Endothelial cell of umbilical vein (primary cell): Measurements from ENCODE around the gene DDX31. TPM values are rescaled to one million over a fixed set of nuclear protein-coding genes. Genes with fewer than 3 reads are reported as not detected.

Source experiments
- BruUV-seq: library from RNA; stranded (reverse); fragments of 400-500 nt; replicated peaks from 2 replicates; lab custom pipeline; 2021; lab: Mats Ljungman, UMichigan
- CTCF ChIA-PET: fragments of 300-600, 350-600 bp; sonication (Branson Sonifier 250); formaldehyde crosslinking; loops from one replicate; lab custom pipeline; 2021; ENCODE audit warnings: antibody characterized with exemption, inconsistent platforms; lab: Charles Lee
- POLR2A ChIA-PET: fragments of 300-600, 350-600 bp; sonication (Branson Sonifier 250); formaldehyde crosslinking; loops from one replicate; lab custom pipeline; 2021; ENCODE audit warnings: antibody characterized with exemption, inconsistent platforms; lab: Charles Lee
- DNase-seq: peaks from one replicate; pipeline ENCODE4 v3.0.0-alpha.2; 2011; ENCODE audit warnings: low read depth, low spot score
- FAIRE-seq: peaks from 2 replicates; lab custom pipeline; 2011; peaks lifted over from hg19 to GRCh38; lab: Jason Lieb, UNC
- H2AFZ ChIP-seq: 2 replicates; pipeline ENCODE4 v1.6.0; 2012; ENCODE audit warnings: low read depth, low read length, control low read depth, inconsistent platforms
- H3K27ac ChIP-seq: 2 replicates; pipeline ENCODE4 v1.5.1; 2011; ENCODE audit warnings: low read depth, mild to moderate bottlenecking, control low read depth, low read length, moderate library complexity; ENCODE audit not compliant: insufficient read depth
- H3K27me3 ChIP-seq, 2 experiments: 2 replicates each; pipeline versions ENCODE4 v1.6.0 to v1.6.1; 2011; ENCODE audit warnings: low read length in 2 of 2, mixed read lengths in 1 of 2; ENCODE audit not compliant: control insufficient read depth in 2 of 2, insufficient read depth in 2 of 2
- H3K36me3 ChIP-seq, 2 experiments: 2 replicates in 1 of 2; 3 replicates in 1 of 2; pipeline ENCODE4 v1.5.1; 2011; ENCODE audit warnings: low read length in 2 of 2, mild to moderate bottlenecking in 1 of 2, moderate library complexity in 1 of 2; ENCODE audit not compliant: control insufficient read depth in 2 of 2, insufficient read depth in 2 of 2; ENCODE audit errors: extremely low read depth in 1 of 2
- H3K4me1 ChIP-seq: 3 replicates; pipeline ENCODE4 v1.5.1; 2011; ENCODE audit warnings: mild to moderate bottlenecking, low read length; ENCODE audit not compliant: control insufficient read depth, insufficient read depth; ENCODE audit errors: extremely low read depth
- H3K4me2 ChIP-seq: 2 replicates; pipeline ENCODE4 v1.6.1; 2011; ENCODE audit warnings: low read length, control low read depth, mixed read lengths; ENCODE audit not compliant: insufficient read depth
- H3K4me3 ChIP-seq, 3 experiments: fragments of 200-600 bp in 1 of 3; sonication (generic), shearing (Covaris generic) in 1 of 3; replicated peaks in 1 of 3; 2 replicates each; pipeline ENCODE4 v1.5.1; 2011 to 2016; ENCODE audit warnings: control low read depth in 3 of 3, low read length in 3 of 3, mild to moderate bottlenecking in 2 of 3, inconsistent platforms in 1 of 3, low read depth in 1 of 3, moderate library complexity in 1 of 3; ENCODE audit not compliant: insufficient read depth in 1 of 3
- H3K79me2 ChIP-seq: 2 replicates; pipeline ENCODE4 v1.6.0; 2012; ENCODE audit warnings: low read length, inconsistent platforms; ENCODE audit not compliant: control insufficient read depth, insufficient read depth
- H3K9ac ChIP-seq: replicated peaks from 2 replicates; pipeline ENCODE3; 2011; ENCODE audit warnings: low read length, control low read depth; ENCODE audit not compliant: insufficient read depth; ENCODE audit errors: extremely low read depth
- H3K9me1 ChIP-seq: replicated peaks from 3 replicates; pipeline ENCODE4 v1.6.0; 2011; ENCODE audit warnings: mild to moderate bottlenecking, low read length; ENCODE audit not compliant: control insufficient read depth, insufficient read depth; ENCODE audit errors: extremely low read depth
- H3K9me3 ChIP-seq: replicated peaks from 2 replicates; pipeline ENCODE4 v1.5.1; 2012; ENCODE audit warnings: low read length, inconsistent platforms; ENCODE audit not compliant: control insufficient read depth, insufficient read depth
- H4K20me1 ChIP-seq: replicated peaks from 2 replicates; pipeline ENCODE3; 2011; ENCODE audit warnings: mild to moderate bottlenecking, low read length; ENCODE audit not compliant: control insufficient read depth, insufficient read depth; ENCODE audit errors: extremely low read depth
- CTCF ChIP-seq, 2 donors: IDR thresholded peaks; 1 replicate in 1 of 2; 2 replicates in 1 of 2; pipeline ENCODE4 v1.5.1; 2011; ENCODE audit warnings: low read length in 2 of 2, mild to moderate bottlenecking in 2 of 2, moderate library complexity in 2 of 2, control low read depth in 1 of 2, inconsistent platforms in 1 of 2, low read depth in 1 of 2; ENCODE audit not compliant: insufficient read depth in 1 of 2; ENCODE audit errors: extremely low read depth in 1 of 2
- EZH2 ChIP-seq: IDR thresholded peaks from 2 replicates; pipeline ENCODE4 v1.6.1; 2012; ENCODE audit warnings: borderline replicate concordance, low read depth, mild to moderate bottlenecking, moderate library complexity, low read length, inconsistent platforms; ENCODE audit not compliant: severe bottlenecking
- GATA2 ChIP-seq: IDR thresholded peaks from 2 replicates; pipeline ENCODE4 v1.7.0; 2011; ENCODE audit warnings: low read depth, mild to moderate bottlenecking, moderate library complexity, mixed read lengths, low read length; ENCODE audit not compliant: insufficient read length, insufficient read depth
- JUN ChIP-seq: IDR thresholded peaks from 2 replicates; pipeline ENCODE4 v1.6.1; 2011; ENCODE audit warnings: borderline replicate concordance, low read depth; ENCODE audit not compliant: insufficient read length, insufficient read depth
- MYC ChIP-seq: IDR thresholded peaks from one replicate; pipeline ENCODE4 v1.6.1; 2011; ENCODE audit warnings: mild to moderate bottlenecking, low read depth, low read length
- POLR2A ChIP-seq: IDR thresholded peaks from 2 replicates; pipeline ENCODE4 v1.6.1; 2012; ENCODE audit warnings: low read depth, mild to moderate bottlenecking, control low read depth, low read length
- POLR2AphosphoS5 ChIP-seq: IDR thresholded peaks from 2 replicates; pipeline ENCODE4 v1.6.1; 2012; ENCODE audit warnings: low read depth, mild to moderate bottlenecking, control low read depth, low read length, moderate library complexity; ENCODE audit not compliant: insufficient read depth
- dilution Hi-C: fragments of 300-500 bp; cut with MboI; formaldehyde crosslinking; loops from one replicate; pipeline ENCODE4 v1.15.0; 2019; ENCODE audit warnings: low sequenced_read_pairs; ENCODE audit not compliant: extremely low pct_ligation_motif_present
- intact Hi-C: fragments of 100-400 bp; cut with micrococcal nuclease; formaldehyde crosslinking; loops from one replicate; pipeline ENCODE4 v1.10.0; 2022
- polyA plus RNA-seq, 4 experiments: library from polyadenylated mRNA; depleted of rRNA in 3 of 4; stranded (reverse) in 3 of 4; unstranded in 1 of 4; fragments of >200 nt; gene quantifications; 2 replicates each; pipeline versions ENCODE4 v1.2.1 to v1.2.3, GENCODE V29; 2011 to 2012; ENCODE audit warnings: missing spikeins in 1 of 4
- total RNA-seq: library from RNA; stranded (reverse); gene quantifications from 2 replicates; pipeline ENCODE4 v1.2.3, GENCODE V29; 2021

The DDX31 gene
- total and polyA plus RNA-seq, 2 donors (not counting 3 experiments of a cell fraction or from before 2014, with no cell fraction given) = 8.0 to 16.3 TPM

DNA sequence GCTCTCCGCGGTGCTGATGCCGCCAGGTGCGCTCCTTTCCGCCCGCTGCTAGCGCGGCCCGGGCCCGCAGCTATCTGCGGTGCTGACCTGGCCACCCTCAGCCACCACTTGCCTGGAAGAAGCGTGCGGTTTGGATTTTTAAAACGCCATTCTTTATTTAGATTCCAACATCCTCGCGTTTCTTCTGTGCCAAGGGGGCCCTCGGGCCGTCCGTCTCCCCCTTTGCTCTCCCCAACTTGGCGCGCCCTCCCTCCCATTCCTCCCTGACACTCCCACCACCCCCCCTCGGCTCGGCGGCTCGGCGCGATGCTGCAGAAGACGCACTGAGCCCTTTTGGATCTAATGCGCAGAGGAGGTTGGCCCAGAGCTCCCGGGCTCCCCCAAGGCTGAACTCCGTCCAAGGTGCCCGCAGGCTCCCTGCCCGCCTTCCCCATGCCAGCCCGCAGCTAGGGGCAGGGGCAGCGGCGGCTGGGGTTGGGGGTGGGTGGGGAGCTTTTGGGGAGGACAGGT lies 87.5 kb downstream of the DDX31 start, which contains the start of gene BARHL1:
Gene BARHL1, plus strand, starts transcription at position 331 of the 510 bp plus-strand sequence. CDS start 192 bp downstream, outside the sequence.
- CTCF ChIA-PET = no interaction called here
- no peak within 1 kb of the TSS for H3K4me3 ChIP-seq
- no peak within 1 kb of the TSS for H2AFZ ChIP-seq
- H3K9me1 ChIP-seq = no peaks in the 10 kb centered on the region
- POLR2A ChIA-PET = no interaction called here
- no peaks in the 10 kb centered on the region for H3K79me2 ChIP-seq
- H3K4me2 ChIP-seq = peak within 1 kb of the TSS; percentile 59
- H3K9ac ChIP-seq = no peak within 1 kb of the TSS
- H3K36me3 ChIP-seq = no peaks in the 10 kb centered on the region
- peaks cover 84 to 96% of the 10 kb centered on the region in 2 experiments for H3K27me3 ChIP-seq
- TF ChIP-seq POLR2AphosphoS5 = no peak
- no peak for TF ChIP-seq EZH2
- no peak for TF ChIP-seq GATA2
- TF ChIP-seq POLR2A = no peak
- no peak for TF ChIP-seq JUN
- TF ChIP-seq MYC = no peak
- TF ChIP-seq CTCF (IDR thresholded peaks at IDR 0.05; ENCODE audit: extremely low read depth in 1 of 2, insufficient read depth in 1 of 2, low read depth in 1 of 2, low read length in 2 of 2) = no peak
- no peaks in the 10 kb centered on the region for H3K9me3 ChIP-seq
- BruUV-seq = no TSS peak
- DNase-seq (no peak), FAIRE-seq (no peak)
- peaks cover 11% of the 10 kb centered on the region for H3K4me1 ChIP-seq
- dilution Hi-C loops (no loop called here), intact Hi-C loops (loop anchor here (2.0 kb wide), 1 partner anchor 34 kb away; no protein-coding TSS in a partner anchor)
- no peak within 1 kb of the TSS for H3K27ac ChIP-seq
- H4K20me1 ChIP-seq = no peaks in the 10 kb centered on the region
